GM10266 (cell line): ENCODE results near the gene COL16A1.

Source experiments
- DNase-seq: peaks from one replicate; pipeline ENCODE4 v3.0.0; 2012; ENCODE audit errors: extremely low spot score
- CTCF ChIP-seq: IDR thresholded peaks from 2 replicates; pipeline ENCODE4 v1.5.1; 2012; ENCODE audit warnings: mild to moderate bottlenecking, low read depth; ENCODE audit not compliant: control insufficient read depth, insufficient read depth; ENCODE audit errors: missing control alignments

The COL16A1 gene

GRCh38 chr1:31683997-31684396 lies 19.8 kb downstream of the COL16A1 start:
- no peak for DNase-seq

GRCh38 chr1:31681415-31681814 lies 22.4 kb downstream of the COL16A1 start:
- no peak for TF ChIP-seq CTCF
- DNase-seq: no peak

More at GRCh38 chr1:31683997-31684396, 19.8 kb downstream of the COL16A1 start:
- TF ChIP-seq CTCF: peak; percentile 34

GRCh38 chr1:31679676-31680230 lies 24.1 kb downstream of the COL16A1 start:
- TF ChIP-seq CTCF: no peak
- DNase-seq: no peak

GRCh38 chr1:31679091-31679490 lies 24.7 kb downstream of the COL16A1 start:
- no peak for DNase-seq
- TF ChIP-seq CTCF: no peak

GRCh38 chr1:31678681-31679080 lies 25.1 kb downstream of the COL16A1 start:
- no peak for DNase-seq
- no peak for TF ChIP-seq CTCF

GRCh38 chr1:31677949-31678348 lies 25.9 kb downstream of the COL16A1 start:
- DNase-seq: no peak
- no peak for TF ChIP-seq CTCF

GRCh38 chr1:31677401-31677800 lies 26.4 kb downstream of the COL16A1 start:
- TF ChIP-seq CTCF: no peak

More at GRCh38 chr1:31677401-31677800, 26.4 kb downstream of the COL16A1 start:
- DNase-seq: no peak
